ENCODE measurements around the gene ZNF367.

ZNF367 gene

GRCh38 chr9:96418083-96418919 lies at the start of gene ZNF367:
Gene ZNF367, minus strand, starts transcription at chr9:96418370. Its CDS starts 338 bp downstream, at chr9:96418032.
- DNase-seq = peak; percentile 84 to 90

- DNase-seq = no peak
Measured at GRCh38 chr9:96467784-96468183, 49.6 kb upstream of the ZNF367 start.

- no peak for DNase-seq
Measured at GRCh38 chr9:96464426-96464825, 46.3 kb upstream of the ZNF367 start.

GRCh38 chr9:96462541-96462940 lies 44.4 kb upstream of the ZNF367 start:
- no peak for DNase-seq

- no peak for DNase-seq
Measured at GRCh38 chr9:96461336-96461735, 43.2 kb upstream of the ZNF367 start.

- no peak for DNase-seq
Measured at GRCh38 chr9:96460882-96461281, 42.7 kb upstream of the ZNF367 start.

GRCh38 chr9:96460470-96460869 lies 42.3 kb upstream of the ZNF367 start:
- no peak for DNase-seq

GRCh38 chr9:96459268-96460007 lies 41.3 kb upstream of the ZNF367 start:
- no peak for DNase-seq

GRCh38 chr9:96458226-96458625 lies 40.1 kb upstream of the ZNF367 start:
- DNase-seq = no peak

- no peak for DNase-seq
Measured at GRCh38 chr9:96457266-96457665, 39.1 kb upstream of the ZNF367 start.

GRCh38 chr9:96453625-96454024 lies 35.5 kb upstream of the ZNF367 start:
- no peak for DNase-seq

GRCh38 chr9:96450613-96451528 lies 32.7 kb upstream of the ZNF367 start:
- DNase-seq = peak; percentile 23

- DNase-seq = peak; percentile 95 to 98
Measured at GRCh38 chr9:96449845-96450612, 31.9 kb upstream of the ZNF367 start, which contains the start of gene HABP4. Gene HABP4, plus strand, starts transcription at chr9:96450169. Its CDS starts 111 bp downstream, at chr9:96450280.

- peak in 1 of 2 experiments; percentile 1 for DNase-seq
Measured at GRCh38 chr9:96449523-96449844, 31.3 kb upstream of the ZNF367 start.

- no peak for DNase-seq
Measured at GRCh38 chr9:96448546-96449170, 30.5 kb upstream of the ZNF367 start.

- no peak for DNase-seq
Measured at GRCh38 chr9:96447406-96447805, 29.2 kb upstream of the ZNF367 start.

GRCh38 chr9:96442491-96442890 lies 24.3 kb upstream of the ZNF367 start:
- DNase-seq = no peak

GRCh38 chr9:96441798-96442445 lies 23.8 kb upstream of the ZNF367 start:
- DNase-seq = no peak

- no peak for DNase-seq
Measured at GRCh38 chr9:96440671-96441199, 22.6 kb upstream of the ZNF367 start.

GRCh38 chr9:96437454-96437853 lies 19.3 kb upstream of the ZNF367 start:
- no peak for DNase-seq
